IMR-90 (cell line): Measurements from ENCODE around the gene GTF3C1. TPM values are rescaled to one million over a fixed set of nuclear protein-coding genes. Genes with fewer than 3 reads are reported as not detected.

Experiments
- ATAC-seq: fragments of 200-7000 bp; cut with Tn5 transposase; 2 replicates; pipeline ENCODE4 v1.9.1; 2020; ENCODE audit warnings: low read depth, mild to moderate bottlenecking, moderate library complexity
- BruUV-seq: library from RNA; stranded (reverse); fragments of 400-500 nt; replicated peaks from 2 replicates; lab custom pipeline; 2021; lab: Mats Ljungman, UMichigan
- CTCF ChIA-PET: fragments of 300-600 bp; formaldehyde crosslinking; extraction: SDS; loops from one replicate; lab custom pipeline; 2021; ENCODE audit warnings: antibody characterized with exemption; lab: Yijun Ruan, JAX
- POLR2A ChIA-PET: fragments of 300-600 bp; sonication (Branson Sonifier 250); formaldehyde crosslinking; loops from one replicate; lab custom pipeline; 2022; ENCODE audit warnings: antibody characterized with exemption; ENCODE audit not compliant: unreplicated experiment; lab: Charles Lee
- DNase-seq: peaks from one replicate; pipeline ENCODE4 v3.0.0; 2013
- H2AFZ ChIP-seq: replicated peaks from 2 replicates; pipeline ENCODE3; 2013; ENCODE audit warnings: low read length, mild to moderate bottlenecking; ENCODE audit not compliant: poor library complexity
- H2AK5ac ChIP-seq: 2 replicates; pipeline ENCODE4 v1.6.1; 2013; ENCODE audit warnings: low read depth, low read length, inconsistent platforms
- H2AK9ac ChIP-seq: replicated peaks from 2 replicates; pipeline ENCODE3; 2013; ENCODE audit warnings: mild to moderate bottlenecking, low read depth, low read length, moderate library complexity; ENCODE audit not compliant: poor library complexity
- H2BK120ac ChIP-seq: 2 replicates; pipeline ENCODE4 v1.6.1; 2013; ENCODE audit warnings: low read depth, low read length, inconsistent platforms
- H2BK15ac ChIP-seq: 3 replicates; pipeline ENCODE4 v1.6.1; 2013; ENCODE audit warnings: low read depth, low read length, inconsistent platforms
- H2BK20ac ChIP-seq: 2 replicates; pipeline ENCODE4 v1.6.1; 2013; ENCODE audit warnings: low read depth, mild to moderate bottlenecking, inconsistent platforms, low read length, moderate library complexity
- H2BK5ac ChIP-seq: 2 replicates; pipeline ENCODE4 v1.6.1; 2013; ENCODE audit warnings: mild to moderate bottlenecking, low read depth, low read length, inconsistent platforms; ENCODE audit not compliant: poor library complexity, severe bottlenecking
- H3K14ac ChIP-seq: replicated peaks from 2 replicates; pipeline ENCODE4 v1.6.1; 2013; ENCODE audit warnings: low read depth, low read length, inconsistent platforms
- H3K18ac ChIP-seq: 2 replicates; pipeline ENCODE4 v1.6.1; 2013; ENCODE audit warnings: low read depth, low read length, control low read depth
- H3K23ac ChIP-seq: 2 replicates; pipeline ENCODE4 v1.6.1; 2013; ENCODE audit warnings: low read depth, low read length, inconsistent platforms
- H3K27ac ChIP-seq: 2 replicates; pipeline ENCODE4 v1.5.1; 2013; ENCODE audit warnings: mild to moderate bottlenecking, control low read depth, low read length; ENCODE audit not compliant: insufficient read depth
- H3K27me3 ChIP-seq: 2 replicates; pipeline ENCODE4 v1.6.1; 2013; ENCODE audit warnings: low read length; ENCODE audit not compliant: control insufficient read depth, insufficient read depth
- H3K36me3 ChIP-seq: 2 replicates; pipeline ENCODE4 v1.6.1; 2013; ENCODE audit warnings: low read length, mixed read lengths; ENCODE audit not compliant: control insufficient read depth, insufficient read depth
- H3K4ac ChIP-seq: 2 replicates; pipeline ENCODE4 v1.6.1; 2013; ENCODE audit warnings: low read depth, low read length, inconsistent platforms
- H3K4me1 ChIP-seq: 2 replicates; pipeline ENCODE4 v1.6.1; 2013; ENCODE audit warnings: low read length, mixed read lengths; ENCODE audit not compliant: control insufficient read depth, insufficient read depth
- H3K4me2 ChIP-seq: 2 replicates; pipeline ENCODE4 v1.6.1; 2013; ENCODE audit warnings: low read depth, mild to moderate bottlenecking, control low read depth, low read length, moderate library complexity
- H3K4me3 ChIP-seq: 2 replicates; pipeline ENCODE4 v1.5.1; 2013; ENCODE audit warnings: low read depth, mild to moderate bottlenecking, control low read depth, low read length, moderate library complexity; ENCODE audit not compliant: insufficient read depth
- H3K56ac ChIP-seq: 2 replicates; pipeline ENCODE4 v1.6.1; 2013; ENCODE audit warnings: low read length, inconsistent platforms; ENCODE audit not compliant: insufficient read depth; ENCODE audit errors: extremely low read depth
- H3K79me1 ChIP-seq, 2 experiments: 2 replicates each; pipeline ENCODE4 v1.6.1; 2013; ENCODE audit warnings: low read length in 2 of 2, inconsistent platforms in 1 of 2, low read depth in 1 of 2
- H3K9ac ChIP-seq: 2 replicates; pipeline ENCODE4 v1.6.1; 2013; ENCODE audit warnings: low read depth, low read length, control low read depth
- H3K9me1 ChIP-seq: 2 replicates; pipeline ENCODE4 v1.6.1; 2013; ENCODE audit warnings: low read length, inconsistent platforms; ENCODE audit not compliant: insufficient read depth
- H3K9me3 ChIP-seq: 2 replicates; pipeline ENCODE4 v1.6.1; 2013; ENCODE audit warnings: low read length; ENCODE audit not compliant: control insufficient read depth, insufficient read depth
- H4K20me1 ChIP-seq: 2 replicates; pipeline ENCODE4 v1.6.1; 2013; ENCODE audit warnings: low read length, inconsistent platforms; ENCODE audit not compliant: insufficient read depth
- H4K5ac ChIP-seq: 2 replicates; pipeline ENCODE4 v1.6.1; 2013; ENCODE audit warnings: mild to moderate bottlenecking, low read depth, low read length, control low read depth
- H4K8ac ChIP-seq, 2 experiments: 2 replicates each; pipeline ENCODE4 v1.6.1; 2013; ENCODE audit warnings: low read depth in 2 of 2, low read length in 2 of 2, control low read depth in 1 of 2, inconsistent platforms in 1 of 2
- H4K91ac ChIP-seq: 2 replicates; pipeline ENCODE4 v1.6.1; 2013; ENCODE audit warnings: low read depth, low read length, inconsistent platforms; ENCODE audit not compliant: insufficient read depth
- BHLHE40 ChIP-seq: fragments of 150-350 bp; IDR thresholded peaks from 2 replicates; pipeline ENCODE4 v1.6.1; 2016; ENCODE audit warnings: mild to moderate bottlenecking, low read depth, low read length
- CEBPB ChIP-seq: IDR thresholded peaks from 2 replicates; pipeline ENCODE4 v1.6.1; 2012; ENCODE audit warnings: low read depth, low read length, improper control_type of control experiment
- CHD1 ChIP-seq: IDR thresholded peaks from 2 replicates; pipeline ENCODE4 v1.6.1; 2012; ENCODE audit warnings: low read depth, low read length, improper control_type of control experiment
- MAFK ChIP-seq: IDR thresholded peaks from 2 replicates; pipeline ENCODE4 v1.6.1; 2012; ENCODE audit warnings: low read depth, low read length, improper control_type of control experiment
- MAZ ChIP-seq: IDR thresholded peaks from 2 replicates; pipeline ENCODE4 v1.6.1; 2012; ENCODE audit warnings: low read depth, mild to moderate bottlenecking, low read length, improper control_type of control experiment, moderate library complexity, borderline replicate concordance
- MXI1 ChIP-seq: IDR thresholded peaks from 2 replicates; pipeline ENCODE4 v1.6.1; 2012; ENCODE audit warnings: low read depth, mild to moderate bottlenecking, low read length, moderate library complexity, borderline replicate concordance
- NFE2L2 ChIP-seq: fragments of 150-350 bp; IDR thresholded peaks from 2 replicates; pipeline ENCODE4 v1.6.1; 2016; ENCODE audit warnings: low read depth, mild to moderate bottlenecking, low read length
- RAD21 ChIP-seq: IDR thresholded peaks from 2 replicates; pipeline ENCODE4 v1.6.1; 2012; ENCODE audit warnings: low read length, improper control_type of control experiment
- RCOR1 ChIP-seq: IDR thresholded peaks from 2 replicates; pipeline ENCODE4 v1.6.1; 2012; ENCODE audit warnings: mild to moderate bottlenecking, low read length, improper control_type of control experiment; ENCODE audit not compliant: insufficient replicate concordance
- RFX5 ChIP-seq: IDR thresholded peaks from 2 replicates; pipeline ENCODE4 v1.8.0; 2012; ENCODE audit warnings: low read depth, mild to moderate bottlenecking, low read length, moderate library complexity
- SMC3 ChIP-seq: fragments of 150-350 bp; IDR thresholded peaks from 2 replicates; pipeline ENCODE4 v1.6.1; 2016; ENCODE audit warnings: low read depth, mild to moderate bottlenecking, antibody characterized with exemption, low read length, moderate library complexity
- WGBS, 2 experiments: methylation state at CpG; one replicate each; pipeline versions ENCODE4 v1.1.5 to v1.1.7; 2013; ENCODE audit warnings: missing lambda C conversion rate in 2 of 2; ENCODE audit not compliant: insufficient read length in 1 of 2; ENCODE audit errors: extremely low coverage in 2 of 2; 5-methylcytosine and 5-hydroxymethylcytosine counted together
- dilution Hi-C: fragments of 300-500 bp; cut with HindIII; formaldehyde crosslinking; loops from one replicate; pipeline ENCODE4 v1.14.3; 2018; ENCODE audit warnings: low sequenced_read_pairs; ENCODE audit not compliant: unreplicated experiment
- in situ Hi-C: fragments of 300-500 bp; cut with MboI; formaldehyde crosslinking; loops from 3 replicates; pipeline ENCODE4 v1.14.3; 2019; ENCODE audit warnings: low sequenced_read_pairs, inconsistent platforms, mixed read lengths
- intact Hi-C: fragments of 100-400 bp; cut with micrococcal nuclease; formaldehyde crosslinking; loops from 2 replicates; pipeline ENCODE4 v1.10.0; 2022
- polyA plus RNA-seq, 3 experiments: library from polyadenylated mRNA; depleted of rRNA; stranded (reverse); fragments of >200 nt; gene quantifications; 2 replicates each; pipeline ENCODE4 v1.2.3, GENCODE V29; 2012; ENCODE audit warnings: low replicate concordance in 1 of 3
- total RNA-seq: library from RNA; depleted of rRNA; stranded (reverse); fragments of >200 nt; gene quantifications from 2 replicates; pipeline ENCODE4 v1.2.3, GENCODE V29; 2012
- TF ChIP-seq, protein P1 (sequence below): fragments of 150-350 bp; IDR thresholded peaks from 2 replicates; pipeline ENCODE4 v1.6.1; 2017; ENCODE audit warnings: mild to moderate bottlenecking, antibody characterized with exemption, low read length, low read depth

GTF3C1 gene
- total and polyA plus RNA-seq, 2 of the 4 experiments (the other 2 are of a cell fraction): 50.8 to 68.1 TPM

DNA sequence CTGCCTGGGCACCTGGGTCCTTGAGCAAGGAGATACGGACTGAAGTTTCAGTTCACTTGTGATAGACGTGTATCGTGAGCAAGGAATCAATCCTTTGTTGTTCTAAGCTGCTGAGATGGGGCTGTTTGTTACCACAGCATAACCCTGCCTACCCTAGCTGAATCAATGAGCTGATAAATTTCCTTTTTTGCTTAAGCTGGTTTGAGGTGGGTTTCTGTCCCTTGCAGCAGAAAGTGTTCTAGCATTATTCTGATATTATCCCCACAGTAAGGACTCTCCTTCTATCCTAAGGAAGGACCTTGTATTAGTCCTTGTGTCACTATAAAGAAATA, 96.3 kb downstream of the GTF3C1 start:
- Histone ChIP-seq H3K9ac (no peak overlapping the region), H4K20me1 (no peaks in the 10 kb centered on the region), H3K9me3 (no peaks in the 10 kb centered on the region), H2BK20ac (no peak overlapping the region; the same call in 1 of the 2 replicates), H3K4me2 (no peak overlapping the region), H2AK5ac (no peak overlapping the region), H3K27ac (no peak overlapping the region), H2BK15ac (no peak overlapping the region), H2AFZ (no peak overlapping the region), H4K5ac (no peak overlapping the region), H2BK120ac (no peak overlapping the region), H3K9me1 (0 out of 2 replicates have a peak, but pooled peaks cover 3% of the 10 kb centered on the region), H3K4me1 (peaks cover 5% of the 10 kb centered on the region), H3K4ac (no peak overlapping the region), H3K56ac (no peak overlapping the region), H3K79me1 (no peaks in the 10 kb centered on the region), H3K18ac (no peak overlapping the region), H3K36me3 (no peaks in the 10 kb centered on the region), H4K91ac (no peak overlapping the region), H3K23ac (no peak overlapping the region), H2AK9ac (no peak overlapping the region), H3K4me3 (no peak overlapping the region), H3K27me3 (no peaks in the 10 kb centered on the region), H3K14ac (no peak overlapping the region), H2BK5ac (no peak overlapping the region), H4K8ac (no peak overlapping the region)
- no CpG with 5 or more reads among the region's 3 CpGs for WGBS, 2 experiments
- no peak for ATAC-seq
- in situ Hi-C loops (loop anchor here (5.0 to 25.0 kb wide), 4 partner anchors 81 to 1616 kb away; no protein-coding TSS in a partner anchor), dilution Hi-C loops (no loop called here), intact Hi-C loops (no loop called here)
- no peak for DNase-seq
- no peak for TF ChIP-seq RCOR1
- TF ChIP-seq, protein P1, sequence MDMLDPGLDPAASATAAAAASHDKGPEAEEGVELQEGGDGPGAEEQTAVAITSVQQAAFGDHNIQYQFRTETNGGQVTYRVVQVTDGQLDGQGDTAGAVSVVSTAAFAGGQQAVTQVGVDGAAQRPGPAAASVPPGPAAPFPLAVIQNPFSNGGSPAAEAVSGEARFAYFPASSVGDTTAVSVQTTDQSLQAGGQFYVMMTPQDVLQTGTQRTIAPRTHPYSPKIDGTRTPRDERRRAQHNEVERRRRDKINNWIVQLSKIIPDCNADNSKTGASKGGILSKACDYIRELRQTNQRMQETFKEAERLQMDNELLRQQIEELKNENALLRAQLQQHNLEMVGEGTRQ: no peak
- TF ChIP-seq BHLHE40: no peak
- TF ChIP-seq CHD1: no peak
- TF ChIP-seq MAZ: no peak
- TF ChIP-seq MXI1: no peak
- no peak for TF ChIP-seq CEBPB
- no peak for TF ChIP-seq SMC3
- TF ChIP-seq RAD21: no peak
- no peak for TF ChIP-seq MAFK
- no peak for TF ChIP-seq NFE2L2
- no peak for TF ChIP-seq RFX5
- POLR2A ChIA-PET: no interaction called here
- CTCF ChIA-PET: interaction anchor here (1.0 kb wide), 1 partner anchor 218 kb away, joined by 4 read pairs; no protein-coding TSS in a partner anchor
- BruUV-seq: no TSS peak
